Prostate gland (tissue), 2 donors: ENCODE measurements around the gene RHCE.

Experiments used
- CTCF ChIP-seq, 4 experiments: fragments of 200-600 bp in 2 of 4; fragments of 450-650 bp in 2 of 4; sonication (generic) in 2 of 4; IDR thresholded peaks; 1 replicate in 3 of 4; 2 replicates in 1 of 4; pipeline ENCODE4 v1.5.1; 2016 to 2019; ENCODE audit warnings: antibody characterized with exemption in 4 of 4, mild to moderate bottlenecking in 2 of 4, moderate library complexity in 2 of 4
- POLR2A ChIP-seq: fragments of 450-650 bp; IDR thresholded peaks from one replicate; pipeline ENCODE4 v1.6.1; 2016; ENCODE audit warnings: antibody characterized with exemption, mild to moderate bottlenecking
- POLR2AphosphoS5 ChIP-seq: sonication (generic); formaldehyde crosslinking; IDR thresholded peaks from one replicate; pipeline ENCODE4 v1.6.1; 2017; ENCODE audit warnings: antibody characterized with exemption

DNA sequence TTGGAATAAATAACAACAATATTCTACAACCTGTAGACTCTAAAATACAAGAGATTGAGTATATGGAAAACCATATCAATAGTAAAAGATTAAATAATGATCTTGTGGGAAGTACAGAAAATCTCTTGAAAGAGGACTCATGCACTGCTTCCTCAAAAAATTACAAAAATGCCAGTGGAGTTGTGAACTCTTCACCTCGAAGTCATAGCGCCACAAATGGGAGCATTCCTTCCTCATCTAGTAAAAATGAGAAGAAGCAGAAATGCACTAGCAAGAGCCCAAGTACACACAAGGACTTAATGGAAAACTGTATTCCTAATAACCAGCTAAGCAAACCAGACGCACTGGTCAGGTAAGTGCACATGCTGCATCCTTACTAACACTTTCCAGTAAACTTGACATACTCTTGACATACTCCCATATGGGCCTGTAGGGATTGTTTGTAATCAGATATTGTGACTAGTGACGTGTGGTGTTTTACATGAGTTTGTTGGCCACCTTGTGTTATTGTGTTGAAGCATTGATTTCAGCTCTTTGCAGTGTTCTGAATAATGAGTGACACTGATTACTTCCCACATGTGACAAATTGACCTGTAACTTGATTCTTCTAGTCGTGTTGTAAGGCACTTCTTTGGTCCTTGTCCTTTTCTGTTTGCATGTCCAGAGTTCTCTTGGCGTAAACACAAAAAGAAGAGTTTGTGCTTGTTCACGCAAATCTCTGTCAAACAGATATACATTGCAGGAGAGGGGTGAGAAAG is 38.1 kb upstream of the RHCE start:
- no peak for TF ChIP-seq CTCF (IDR thresholded peaks at IDR 0.05)
- TF ChIP-seq POLR2A: no peak
- peak; percentile 71 for TF ChIP-seq POLR2AphosphoS5
